ENCODE measurements around the gene SUGCT.

SUGCT gene

DNA sequence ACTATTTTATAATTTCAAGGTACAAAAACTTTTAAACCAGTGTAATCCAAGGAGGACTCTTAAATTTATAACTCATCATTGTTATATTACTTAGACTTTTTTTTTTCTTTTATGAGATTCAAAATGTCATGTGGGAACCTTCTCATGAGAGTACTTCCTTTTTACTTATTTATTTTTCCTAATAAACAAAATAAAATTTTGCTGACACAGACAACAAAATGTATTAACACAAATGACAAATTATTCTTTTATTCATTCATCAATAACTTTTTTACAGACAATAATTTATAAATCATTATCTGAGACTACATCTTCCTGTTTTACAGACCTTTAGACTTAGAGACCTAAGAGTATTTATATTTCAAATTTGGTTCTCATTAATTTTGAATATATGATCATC is 706.2 kb downstream of the SUGCT start:
- Histone ChIP-seq H3K79me1 (ENCODE audit: low read length) (peaks cover 7% of the 10 kb centered on the region), H3K9me3 (ENCODE audit: insufficient read depth, low read depth, low read length) (peaks cover 3% of the 10 kb centered on the region), H4K12ac (ENCODE audit: low read depth, low read length) (no peak overlapping the region), H3K4me2 (ENCODE audit: low read length) (no peak overlapping the region), H3K27me3 (ENCODE audit: insufficient read depth, low read length) (no peaks in the 10 kb centered on the region), H3K14ac (ENCODE audit: low read length) (no peak overlapping the region), H3K27ac (ENCODE audit: low read depth, low read length) (no peak overlapping the region), H3K23ac (ENCODE audit: low read length) (no peak overlapping the region), H4K8ac (ENCODE audit: low read depth, low read length) (no peak overlapping the region), H3K4me1 (ENCODE audit: control insufficient read depth in 1 of 2, insufficient read depth in 2 of 2, low read length in 2 of 2) (peaks cover 0 to 3% of the 10 kb centered on the region in 2 experiments), H3K4me3 (ENCODE audit: low read depth, low read length) (no peak overlapping the region), H2BK12ac (ENCODE audit: low read length) (no peak overlapping the region), H3K18ac (ENCODE audit: low read length) (no peak overlapping the region), H3K4ac (ENCODE audit: low read depth, low read length) (no peak overlapping the region), H2BK5ac (ENCODE audit: low read depth, low read length, poor library complexity) (no peak overlapping the region), H2AFZ (ENCODE audit: insufficient read depth, low read length, poor library complexity) (no peak overlapping the region), H2BK120ac (ENCODE audit: insufficient read depth, low read length, poor library complexity) (no peak overlapping the region), H3K9ac (ENCODE audit: low read length) (no peak overlapping the region), H2AK5ac (ENCODE audit: low read length) (no peak overlapping the region), H3K79me2 (ENCODE audit: control insufficient read depth, insufficient read depth, low read length, poor library complexity) (no peaks in the 10 kb centered on the region), H4K91ac (ENCODE audit: low read depth, low read length) (no peak overlapping the region), H3K36me3 (ENCODE audit: control insufficient read depth in 1 of 2, insufficient read depth in 2 of 2, low read length in 2 of 2) (no peaks in the 10 kb centered on the region)
- no peak for DNase-seq

DNA sequence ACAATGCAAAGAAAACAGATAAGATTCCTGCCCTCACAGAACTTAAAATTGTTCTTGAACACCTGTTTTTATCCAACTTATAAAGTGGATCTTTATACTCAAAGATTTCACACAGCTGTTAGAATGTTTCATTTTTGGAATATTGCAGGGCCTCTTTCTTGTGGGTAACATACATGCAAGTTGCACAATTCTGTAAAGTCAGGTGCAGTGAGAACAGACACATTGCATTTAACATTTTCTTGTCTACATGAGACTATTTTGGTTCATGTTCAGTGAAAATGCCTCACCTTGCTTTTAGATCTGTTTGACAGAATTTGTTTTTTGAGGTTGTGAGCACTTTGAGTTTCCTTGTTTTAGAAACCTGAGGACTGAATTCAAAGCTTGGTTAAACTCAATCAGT is 707.8 kb downstream of the SUGCT start:
- Histone ChIP-seq H3K27ac (ENCODE audit: low read depth, low read length) (no peak overlapping the region), H3K79me2 (ENCODE audit: control insufficient read depth, insufficient read depth, low read length, poor library complexity) (no peaks in the 10 kb centered on the region), H4K91ac (ENCODE audit: low read depth, low read length) (no peak overlapping the region), H2BK5ac (ENCODE audit: low read depth, low read length, poor library complexity) (no peak overlapping the region), H2AFZ (ENCODE audit: insufficient read depth, low read length, poor library complexity) (no peak overlapping the region), H3K36me3 (ENCODE audit: control insufficient read depth in 1 of 2, insufficient read depth in 2 of 2, low read length in 2 of 2) (no peaks in the 10 kb centered on the region), H4K12ac (ENCODE audit: low read depth, low read length) (no peak overlapping the region), H3K4me1 (ENCODE audit: control insufficient read depth in 1 of 2, insufficient read depth in 2 of 2, low read length in 2 of 2) (peaks cover 0 to 3% of the 10 kb centered on the region in 2 experiments), H3K14ac (ENCODE audit: low read length) (no peak overlapping the region), H3K4me3 (ENCODE audit: low read depth, low read length) (no peak overlapping the region), H3K79me1 (ENCODE audit: low read length) (peaks cover 7% of the 10 kb centered on the region), H3K4me2 (ENCODE audit: low read length) (no peak overlapping the region), H3K4ac (ENCODE audit: low read depth, low read length) (no peak overlapping the region), H2AK5ac (ENCODE audit: low read length) (no peak overlapping the region), H3K23ac (ENCODE audit: low read length) (no peak overlapping the region), H3K18ac (ENCODE audit: low read length) (no peak overlapping the region), H2BK12ac (ENCODE audit: low read length) (no peak overlapping the region), H2BK120ac (ENCODE audit: insufficient read depth, low read length, poor library complexity) (no peak overlapping the region), H3K9me3 (ENCODE audit: insufficient read depth, low read depth, low read length) (peaks cover 3% of the 10 kb centered on the region), H3K9ac (ENCODE audit: low read length) (no peak overlapping the region), H4K8ac (ENCODE audit: low read depth, low read length) (no peak overlapping the region), H3K27me3 (ENCODE audit: insufficient read depth, low read length) (no peaks in the 10 kb centered on the region)
- no peak for DNase-seq

- Histone ChIP-seq H3K36me3 (ENCODE audit: control insufficient read depth in 1 of 2, insufficient read depth in 2 of 2, low read length in 2 of 2) (no peaks in the 10 kb centered on the region), H4K8ac (ENCODE audit: low read depth, low read length) (peak overlapping the region; percentile 20), H3K79me1 (ENCODE audit: low read length) (peaks cover 7% of the 10 kb centered on the region), H3K4me2 (ENCODE audit: low read length) (no peak overlapping the region), H2BK5ac (ENCODE audit: low read depth, low read length, poor library complexity) (peak overlapping the region; percentile 21), H3K4me3 (ENCODE audit: low read depth, low read length) (no peak overlapping the region), H3K4me1 (ENCODE audit: control insufficient read depth in 1 of 2, insufficient read depth in 2 of 2, low read length in 2 of 2) (peaks cover 0 to 3% of the 10 kb centered on the region in 2 experiments), H2BK120ac (ENCODE audit: insufficient read depth, low read length, poor library complexity) (peak overlapping the region; percentile 10), H3K79me2 (ENCODE audit: control insufficient read depth, insufficient read depth, low read length, poor library complexity) (no peaks in the 10 kb centered on the region), H4K12ac (ENCODE audit: low read depth, low read length) (no peak overlapping the region), H3K27me3 (ENCODE audit: insufficient read depth, low read length) (no peaks in the 10 kb centered on the region), H2AK5ac (ENCODE audit: low read length) (no peak overlapping the region), H3K4ac (ENCODE audit: low read depth, low read length) (no peak overlapping the region), H3K9me3 (ENCODE audit: insufficient read depth, low read depth, low read length) (peaks cover 3% of the 10 kb centered on the region), H3K27ac (ENCODE audit: low read depth, low read length) (peak overlapping the region; percentile 27), H3K18ac (ENCODE audit: low read length) (peak overlapping the region; percentile 52), H3K23ac (ENCODE audit: low read length) (no peak overlapping the region), H2BK12ac (ENCODE audit: low read length) (peak overlapping the region; percentile 34), H3K9ac (ENCODE audit: low read length) (no peak overlapping the region), H4K91ac (ENCODE audit: low read depth, low read length) (peak overlapping the region; percentile 76), H3K14ac (ENCODE audit: low read length) (peak overlapping the region; percentile 32), H2AFZ (ENCODE audit: insufficient read depth, low read length, poor library complexity) (peak overlapping the region; percentile 19)
- DNase-seq: peak; percentile 62 to 84
- WGBS (ENCODE audit: extremely low coverage, insufficient coverage, insufficient read length): no CpG with 5 or more reads among the region's 8 CpGs
Observed at GRCh38 chr7:40843338-40843985, 708.7 kb downstream of the SUGCT start.

- Histone ChIP-seq H3K79me2 (ENCODE audit: control insufficient read depth, insufficient read depth, low read length, poor library complexity) (no peaks in the 10 kb centered on the region), H3K9ac (ENCODE audit: low read length) (no peak overlapping the region), H4K91ac (ENCODE audit: low read depth, low read length) (no peak overlapping the region), H2AK5ac (ENCODE audit: low read length) (no peak overlapping the region), H3K23ac (ENCODE audit: low read length) (no peak overlapping the region), H3K79me1 (ENCODE audit: low read length) (peaks cover 7% of the 10 kb centered on the region), H3K4me1 (ENCODE audit: control insufficient read depth in 1 of 2, insufficient read depth in 2 of 2, low read length in 2 of 2) (peaks cover 0 to 3% of the 10 kb centered on the region in 2 experiments), H4K12ac (ENCODE audit: low read depth, low read length) (no peak overlapping the region), H3K18ac (ENCODE audit: low read length) (no peak overlapping the region), H3K9me3 (ENCODE audit: insufficient read depth, low read depth, low read length) (peaks cover 3% of the 10 kb centered on the region), H3K27me3 (ENCODE audit: insufficient read depth, low read length) (no peaks in the 10 kb centered on the region), H3K4ac (ENCODE audit: low read depth, low read length) (no peak overlapping the region), H3K36me3 (ENCODE audit: control insufficient read depth in 1 of 2, insufficient read depth in 2 of 2, low read length in 2 of 2) (no peaks in the 10 kb centered on the region), H2AFZ (ENCODE audit: insufficient read depth, low read length, poor library complexity) (no peak overlapping the region), H2BK120ac (ENCODE audit: insufficient read depth, low read length, poor library complexity) (no peak overlapping the region), H2BK12ac (ENCODE audit: low read length) (no peak overlapping the region), H4K8ac (ENCODE audit: low read depth, low read length) (no peak overlapping the region), H2BK5ac (ENCODE audit: low read depth, low read length, poor library complexity) (no peak overlapping the region), H3K4me2 (ENCODE audit: low read length) (no peak overlapping the region), H3K4me3 (ENCODE audit: low read depth, low read length) (no peak overlapping the region), H3K27ac (ENCODE audit: low read depth, low read length) (no peak overlapping the region), H3K14ac (ENCODE audit: low read length) (no peak overlapping the region)
- DNase-seq: no peak
- no CpG with 5 or more reads among the region's 6 CpGs for WGBS (ENCODE audit: extremely low coverage, insufficient coverage, insufficient read length)
Observed at GRCh38 chr7:40845943-40846342, 711.1 kb downstream of the SUGCT start.

All from trophoblast cell (in vitro differentiated cells and primary cell).